Inflammatory macrophage (primary cell): ENCODE data around the gene MARCHF5.
"Not testable (repeated sequence)": the region's sequence is repeated elsewhere in the genome, so short reads cannot be mapped to it uniquely, and the experiment has no call there.

Experiments used
- DNase-seq, 2 donors: peaks; one replicate each; pipeline ENCODE4 v3.0.0-alpha.2; 2020 to 2022

Gene MARCHF5

DNA sequence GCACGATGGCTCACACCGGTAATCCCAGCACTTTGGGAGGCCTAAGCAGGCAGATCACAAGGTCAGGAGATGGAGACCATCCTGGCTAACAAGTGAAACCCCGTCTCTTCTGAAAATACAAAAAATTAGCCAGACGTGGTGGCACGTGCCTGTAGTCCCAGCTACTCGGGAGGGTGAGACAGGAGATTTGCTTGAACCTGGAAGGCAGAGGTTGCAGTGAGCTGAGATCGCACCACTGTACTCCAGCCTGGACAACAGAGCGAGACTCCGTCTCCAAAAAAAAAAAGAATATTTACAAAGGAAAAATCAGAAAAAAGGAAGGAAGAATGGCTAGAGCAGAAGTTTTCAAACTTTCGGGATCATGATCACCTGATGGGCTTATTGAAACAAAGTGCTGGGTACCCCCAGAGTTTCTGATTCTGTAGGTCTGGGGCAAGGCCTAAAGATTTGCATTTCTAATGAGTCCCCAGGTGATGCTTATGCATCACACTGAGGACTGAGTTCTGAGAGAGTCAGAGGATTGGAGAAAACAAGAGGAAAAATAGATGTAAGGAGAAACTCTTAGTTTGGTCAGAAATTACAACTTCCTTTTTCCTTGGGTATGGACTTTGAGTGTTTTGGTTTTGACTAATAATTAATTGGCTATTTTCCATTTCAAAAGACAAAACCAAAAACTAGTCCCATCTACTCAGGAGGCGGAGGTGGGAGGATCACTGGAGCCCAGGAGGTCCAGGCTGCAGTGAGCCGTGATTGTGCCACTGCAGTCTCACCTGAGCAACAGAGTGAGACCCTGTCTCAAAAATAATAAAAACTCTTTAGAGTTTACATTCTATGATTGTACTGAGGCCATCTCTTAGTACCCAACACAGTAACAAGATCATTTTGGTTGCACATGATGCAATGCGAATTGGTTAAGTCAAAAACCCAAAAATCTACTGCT is 14.4 kb downstream of the MARCHF5 start:
- DNase-seq = no peak

GRCh38 chr10:92309272-92309671 is 18.3 kb downstream of the MARCHF5 start:
- DNase-seq = no peak

- DNase-seq = no peak
Measured at GRCh38 chr10:92313750-92314149, 22.8 kb downstream of the MARCHF5 start.

DNA sequence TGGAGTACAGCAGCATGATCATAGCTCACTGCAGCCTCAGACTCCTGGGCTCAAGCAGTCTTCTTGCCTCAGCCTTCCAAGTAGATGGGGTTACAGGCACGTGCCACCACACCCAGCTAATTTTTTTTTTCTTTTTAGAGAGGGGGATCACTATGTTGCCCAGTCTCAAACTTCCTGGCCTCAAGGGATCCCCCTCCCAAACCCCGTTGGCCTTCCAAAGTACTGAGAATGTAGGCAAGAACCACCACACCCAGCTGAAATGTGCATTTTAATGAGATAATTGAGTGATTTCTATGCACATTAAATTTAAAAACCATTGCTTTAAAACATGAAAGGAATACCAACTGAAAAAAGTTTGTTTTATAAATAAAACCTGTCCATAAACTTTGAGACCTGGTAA is 25.6 kb downstream of the MARCHF5 start:
- no peak for DNase-seq

DNA sequence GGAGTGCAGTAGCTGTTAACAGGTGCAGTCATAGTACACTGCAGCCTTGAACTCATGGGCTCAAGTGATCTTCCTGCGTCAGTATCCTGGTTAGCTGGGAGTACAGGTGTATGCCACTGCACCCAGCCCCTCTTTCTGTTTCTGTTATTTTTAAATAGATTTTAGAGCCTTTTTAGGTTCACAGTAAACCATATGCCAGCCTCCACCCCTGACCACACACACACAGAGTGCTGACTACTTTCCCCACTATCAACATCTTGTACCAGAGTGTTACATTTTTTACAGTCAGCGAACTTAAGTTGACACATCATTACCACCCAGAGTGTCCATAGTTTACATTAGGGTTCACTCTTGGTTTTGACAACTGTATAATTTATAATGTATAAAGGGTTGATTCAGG is 32.1 kb downstream of the MARCHF5 start:
- no peak for DNase-seq

GRCh38 chr10:92327445-92328433 is 36.8 kb downstream of the MARCHF5 start:
- no peak for DNase-seq

GRCh38 chr10:92328993-92329392 is 38.0 kb downstream of the MARCHF5 start:
- no peak for DNase-seq

DNA sequence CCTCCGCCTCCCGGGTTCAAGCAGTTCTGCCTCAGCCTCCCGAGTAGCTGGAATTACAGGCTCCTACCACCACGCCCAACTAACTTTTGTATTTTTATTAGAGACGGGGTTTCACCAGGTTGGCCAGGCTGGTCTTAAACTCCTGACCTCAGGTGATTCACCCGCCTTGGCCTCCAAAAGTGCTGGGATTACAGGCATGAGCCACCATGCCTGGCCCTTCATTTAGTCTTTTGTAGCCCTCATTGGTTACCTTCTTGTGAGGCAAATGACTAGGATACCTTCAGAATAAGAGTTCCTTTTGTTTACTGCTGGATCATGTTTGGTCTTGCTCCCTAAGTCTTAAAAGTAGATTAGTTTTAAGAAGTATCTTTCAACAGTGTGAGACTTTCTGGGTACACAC is 39.0 kb downstream of the MARCHF5 start:
- DNase-seq = not testable (repeated sequence)

DNA sequence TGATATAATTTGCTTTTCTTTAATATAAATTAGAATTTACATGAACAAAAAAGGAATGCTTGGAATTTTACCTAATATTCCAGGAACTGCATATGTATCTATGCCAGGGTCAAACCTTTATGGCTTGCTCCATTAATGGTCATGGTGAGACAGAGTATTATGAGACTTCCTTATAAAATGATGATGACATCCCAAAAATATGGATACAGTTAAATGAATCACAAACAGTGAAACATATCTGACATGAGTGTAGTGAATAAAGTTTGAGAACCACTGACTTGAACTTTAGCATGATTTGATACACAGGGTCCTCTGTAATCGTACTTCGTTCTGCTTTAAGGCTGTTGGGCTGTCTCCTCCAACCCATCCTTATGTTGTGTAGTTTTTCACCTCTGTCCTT is 51.8 kb downstream of the MARCHF5 start:
- DNase-seq = no peak

DNA sequence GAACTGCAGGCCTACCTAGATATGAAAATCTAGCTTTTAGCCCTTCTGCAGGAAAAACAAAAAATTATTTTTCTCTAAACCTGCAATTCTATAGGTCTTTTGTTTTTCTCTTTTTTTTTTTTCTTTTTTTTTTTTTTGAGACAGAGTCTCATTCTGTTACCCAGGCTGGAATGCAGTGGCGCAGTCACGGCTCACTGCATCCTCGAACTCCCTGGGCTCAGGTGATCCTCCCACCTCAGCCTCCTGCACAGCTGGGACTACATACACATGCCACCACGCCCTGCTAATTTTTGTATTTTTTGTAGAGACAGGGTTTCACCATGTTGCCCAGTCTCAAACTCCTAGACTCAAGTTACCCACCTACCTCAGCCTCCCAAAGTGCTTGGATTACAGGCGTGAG is 54.6 kb downstream of the MARCHF5 start:
- not testable (repeated sequence) for DNase-seq

DNA sequence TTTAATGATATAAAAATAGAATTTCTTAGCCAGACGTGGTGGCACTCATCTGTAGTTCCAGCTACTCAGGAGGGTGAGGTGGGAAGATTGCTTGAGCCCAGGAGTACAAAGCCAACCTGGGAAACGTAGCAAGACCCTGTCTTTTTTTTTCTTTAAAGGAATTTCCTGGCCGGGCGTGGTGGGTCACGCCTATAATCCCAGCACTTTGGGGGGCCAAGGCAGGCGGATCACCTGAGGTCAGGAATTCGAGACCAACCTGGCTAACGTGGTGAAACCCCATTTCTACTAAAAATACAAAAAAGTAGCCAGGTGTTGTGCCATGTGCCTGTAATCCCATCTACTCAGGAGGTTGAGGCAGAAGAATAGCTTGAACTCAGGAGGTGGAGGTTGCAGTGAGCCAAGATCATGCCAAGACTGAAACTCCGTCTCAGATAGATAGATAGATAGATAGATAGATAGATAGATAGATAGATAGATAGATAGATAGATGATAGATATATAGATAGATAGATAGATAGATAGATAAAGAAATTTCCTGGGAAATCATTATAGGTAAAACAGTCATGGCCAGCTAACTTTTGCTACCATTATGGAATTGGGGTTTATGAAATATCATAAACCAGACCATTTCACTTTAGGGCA is 56.2 kb downstream of the MARCHF5 start:
- not testable (repeated sequence) for DNase-seq

DNA sequence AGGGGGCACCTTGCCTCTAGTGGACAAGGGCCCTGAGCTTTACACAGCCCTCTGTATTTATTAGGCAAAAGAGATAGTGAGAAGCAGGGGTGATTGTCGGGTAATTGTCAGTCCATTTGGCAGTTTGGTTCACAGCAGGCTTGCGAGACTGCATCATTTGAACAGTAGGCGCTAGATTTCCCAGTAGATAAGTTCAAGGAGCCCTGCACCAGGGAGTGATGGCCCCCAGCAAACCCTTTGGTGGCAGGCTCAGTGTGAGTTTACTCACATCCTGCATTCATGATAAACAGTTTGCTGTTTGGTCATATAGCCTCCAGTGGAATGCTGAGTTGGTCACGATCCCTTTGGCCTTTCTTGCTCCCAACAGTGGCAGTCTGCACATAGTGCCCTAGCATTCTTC is 59.4 kb downstream of the MARCHF5 start:
- DNase-seq = no peak

GRCh38 chr10:92354587-92354986 is 63.6 kb downstream of the MARCHF5 start:
- no peak for DNase-seq

GRCh38 chr10:92356041-92356440 is 65.1 kb downstream of the MARCHF5 start:
- no peak for DNase-seq

DNA sequence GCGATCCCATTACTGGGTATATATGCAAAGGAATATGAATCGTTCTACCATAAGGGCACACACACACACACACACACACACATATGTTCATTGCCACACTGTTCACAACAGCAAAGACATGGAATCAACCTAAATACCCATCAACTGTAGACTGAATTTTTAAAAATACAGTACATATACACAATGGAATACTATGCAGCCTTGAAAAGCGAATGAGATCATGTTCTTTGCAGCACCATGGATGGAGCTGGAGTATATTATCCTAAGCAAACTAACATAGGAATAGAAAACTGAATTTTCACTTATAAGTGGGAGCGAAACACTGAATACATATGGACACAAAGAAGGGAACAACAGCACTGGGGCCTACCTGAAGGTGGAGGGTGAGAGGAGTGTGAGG is 72.5 kb downstream of the MARCHF5 start:
- no peak for DNase-seq

DNA sequence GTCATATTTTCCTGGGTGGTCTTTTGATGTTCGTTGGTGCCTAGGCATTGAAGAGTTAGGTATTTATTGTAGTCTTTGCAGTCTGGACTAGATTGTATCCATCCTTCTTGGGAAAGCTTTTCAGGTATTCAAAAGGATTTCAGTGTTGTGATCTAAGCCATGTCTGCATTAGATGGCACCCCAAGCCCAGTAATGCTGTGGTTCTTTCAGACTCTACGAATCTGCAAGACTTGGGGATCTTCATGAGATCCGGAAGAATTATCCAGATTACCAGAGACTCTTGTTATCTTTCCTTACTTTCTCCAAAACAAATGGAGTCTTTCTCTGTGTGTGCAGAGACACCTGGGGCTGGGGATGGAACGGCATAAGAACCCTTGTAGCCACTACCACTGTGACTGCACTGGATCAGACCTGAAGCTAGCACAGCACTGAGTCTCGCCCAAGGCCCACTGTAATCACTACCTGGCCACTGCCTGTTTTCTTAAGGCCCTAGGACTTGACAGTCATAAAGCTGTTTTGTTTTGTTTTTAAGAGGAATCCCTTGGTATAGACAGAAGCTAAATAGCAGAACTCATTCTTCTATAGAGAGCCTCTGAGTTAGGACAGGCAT is 75.5 kb downstream of the MARCHF5 start:
- no peak for DNase-seq

- no peak for DNase-seq
Measured at GRCh38 chr10:92377962-92378361, 87.0 kb downstream of the MARCHF5 start.

GRCh38 chr10:92381543-92381954 is 90.6 kb downstream of the MARCHF5 start:
- DNase-seq = no peak

GRCh38 chr10:92382631-92383030 is 91.7 kb downstream of the MARCHF5 start:
- no peak for DNase-seq

DNA sequence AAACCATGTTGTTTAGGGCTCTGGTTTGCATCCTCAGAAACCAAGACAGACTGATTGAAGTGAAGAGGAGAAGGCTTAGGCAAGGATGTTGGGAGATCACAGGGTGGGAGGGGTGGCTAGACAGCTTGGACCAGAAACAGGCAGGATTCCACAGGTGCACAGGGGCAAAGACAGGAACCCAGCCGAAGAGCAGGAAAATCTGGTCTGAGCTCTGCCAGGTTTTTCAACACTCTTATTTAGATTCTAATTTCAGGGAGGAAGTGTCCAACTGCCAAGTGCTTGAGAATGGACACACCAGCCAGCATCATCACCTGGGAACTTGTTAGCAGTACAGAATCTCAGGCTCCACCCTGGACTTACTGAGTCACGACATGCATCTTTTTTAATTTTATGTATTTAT is 93.8 kb downstream of the MARCHF5 start:
- DNase-seq = no peak

- peak in 1 of 2 donors; percentile 18 for DNase-seq
Measured at GRCh38 chr10:92385831-92386230, 94.9 kb downstream of the MARCHF5 start.

DNA sequence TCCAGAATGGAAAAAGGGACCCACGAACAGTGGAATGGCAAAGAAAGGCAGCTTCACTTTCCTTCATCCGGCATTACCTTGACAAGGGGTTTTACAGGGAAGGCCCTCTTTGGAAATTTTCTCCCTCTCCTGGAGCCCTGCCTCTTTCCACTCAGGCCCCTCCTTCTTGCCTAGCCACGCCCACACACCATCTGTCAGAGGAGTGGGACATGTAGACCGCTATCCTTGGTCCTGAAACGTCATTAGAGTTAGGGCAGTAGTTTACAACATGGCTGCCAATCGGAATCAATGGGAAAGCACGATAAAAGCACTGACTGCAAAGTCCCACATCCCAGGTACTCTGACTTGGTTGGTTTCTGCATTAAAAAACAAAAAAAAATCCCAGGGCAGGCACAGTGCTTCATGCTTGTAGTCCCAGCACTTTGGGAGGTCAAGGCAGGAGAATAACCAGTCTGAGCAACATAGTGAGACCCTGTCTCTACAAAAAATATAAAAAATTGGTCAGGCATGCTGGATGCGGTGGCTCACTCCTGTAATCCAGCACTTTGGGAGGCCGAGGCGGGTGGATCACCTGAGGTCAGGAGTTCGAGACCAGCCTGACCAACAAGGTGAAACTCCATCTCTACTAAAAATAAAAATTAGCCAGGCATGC is 96.4 kb downstream of the MARCHF5 start:
- DNase-seq = peak in 1 of 2 donors; percentile 50
